KBM-7 (cell line): ENCODE results near the gene ECT2.
"Not testable (repeated sequence)": the region's sequence is repeated elsewhere in the genome, so short reads cannot be mapped to it uniquely, and the experiment has no call there.

Experiments used
- DNase-seq: peaks from one replicate; pipeline ENCODE4 v3.0.0-alpha.2; 2015
- in situ Hi-C: fragments of 300-500 bp; cut with MboI; formaldehyde crosslinking; loops from 2 replicates; pipeline ENCODE4 v1.14.3; 2020; ENCODE audit warnings: low sequenced_read_pairs, low pct_unique_long_range_greater_than_20kb, mixed read lengths

ECT2 gene

DNA sequence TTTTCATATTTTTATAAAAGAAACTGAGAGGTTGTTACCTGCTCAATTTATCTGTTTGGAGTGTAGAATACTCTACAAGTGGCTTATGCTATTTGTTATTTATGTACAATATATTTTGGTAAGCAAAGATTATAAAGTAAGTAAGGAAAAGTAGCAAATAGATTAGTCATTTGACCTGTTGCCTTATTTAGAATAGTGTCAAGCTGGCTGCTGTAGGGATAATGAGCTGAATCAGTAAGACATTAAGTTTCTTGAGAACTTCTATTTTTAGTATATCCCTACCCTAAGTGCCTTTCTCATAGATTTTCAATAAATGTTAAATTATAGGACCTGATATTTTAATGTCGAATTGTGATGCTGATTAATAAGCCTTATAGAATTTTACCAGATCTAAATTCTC lies 37.2 kb downstream of the ECT2 start:
- in situ Hi-C loops, result no loop called here
- no peak for DNase-seq

DNA sequence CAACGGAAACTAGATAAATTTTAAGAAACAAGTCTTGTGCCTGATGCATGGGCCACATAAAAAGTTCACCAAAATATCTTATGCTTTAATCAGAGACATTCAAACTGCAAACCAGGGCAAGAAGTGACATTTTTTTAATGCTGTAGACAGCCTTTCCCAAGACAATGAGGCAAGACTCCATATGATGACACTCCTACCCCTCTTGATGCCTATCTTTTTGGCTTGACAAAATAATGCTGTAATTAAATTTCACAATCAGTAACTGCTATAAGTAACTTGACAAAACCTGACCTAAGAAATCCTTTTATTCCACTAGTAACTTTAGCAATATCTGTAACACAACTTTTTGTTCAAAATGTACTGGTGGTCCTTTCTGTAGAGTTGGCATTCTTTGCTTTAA lies 48.7 kb downstream of the ECT2 start:
- in situ Hi-C loops, result no loop called here
- no peak for DNase-seq

DNA sequence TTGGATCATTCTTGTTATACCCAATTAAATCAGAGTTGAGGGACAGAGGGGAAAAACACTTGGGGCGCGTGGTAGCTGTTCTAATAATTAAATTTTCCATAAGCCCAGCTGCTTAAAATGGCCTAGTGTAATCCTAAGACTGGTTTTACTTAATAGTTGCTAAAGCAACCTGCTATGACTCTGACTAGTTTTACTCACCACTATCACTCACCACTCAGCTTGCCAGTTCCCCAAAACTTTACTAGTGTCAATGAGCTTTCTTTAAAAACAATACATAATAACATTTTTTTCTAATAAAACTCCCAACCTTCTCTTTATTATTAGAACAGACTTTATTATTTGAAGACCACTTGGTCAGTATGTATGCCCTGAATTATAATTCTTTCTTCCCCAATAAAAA lies 49.6 kb downstream of the ECT2 start:
- no peak for DNase-seq
- in situ Hi-C loops, result no loop called here

DNA sequence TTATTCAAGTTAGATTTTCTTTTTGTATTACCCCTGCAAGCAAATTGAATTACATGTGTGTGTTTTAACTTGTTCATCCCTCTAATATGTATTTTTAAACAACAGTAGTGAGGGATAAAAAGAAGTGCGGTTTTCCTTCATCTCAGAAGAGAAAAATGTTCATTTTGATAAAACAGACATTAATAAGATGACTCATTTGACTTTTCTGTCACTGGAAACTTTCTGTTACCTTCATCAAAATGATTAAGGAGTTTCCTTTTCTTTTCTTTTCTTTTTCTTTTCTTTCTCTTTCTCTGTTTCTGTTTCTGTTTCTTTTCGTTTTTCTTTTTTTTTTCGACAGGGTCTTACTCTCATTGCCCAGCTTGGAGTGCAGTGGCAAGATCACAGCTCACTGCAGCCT lies 53.0 kb downstream of the ECT2 start:
- in situ Hi-C loops, result no loop called here
- no peak for DNase-seq

DNA sequence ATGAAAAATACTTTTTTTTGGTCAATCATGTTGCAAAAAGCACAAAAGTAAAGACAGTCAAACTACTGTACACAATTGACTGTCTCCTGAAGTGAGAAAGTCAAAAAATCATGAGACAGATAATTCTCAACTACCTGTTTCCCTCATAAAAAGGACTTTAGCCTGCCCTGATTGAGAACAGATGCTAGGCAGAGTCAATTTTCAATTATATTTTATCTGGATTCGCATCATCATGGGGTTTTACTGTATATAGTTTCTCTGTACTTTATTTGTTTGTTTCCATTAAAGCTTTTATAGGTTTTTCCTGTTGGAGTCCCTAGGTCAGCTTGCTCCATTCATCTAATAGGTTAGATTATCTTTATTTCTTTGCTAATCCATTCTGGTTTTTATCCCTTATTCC lies 53.8 kb downstream of the ECT2 start:
- no peak for DNase-seq
- in situ Hi-C loops, result no loop called here

DNA sequence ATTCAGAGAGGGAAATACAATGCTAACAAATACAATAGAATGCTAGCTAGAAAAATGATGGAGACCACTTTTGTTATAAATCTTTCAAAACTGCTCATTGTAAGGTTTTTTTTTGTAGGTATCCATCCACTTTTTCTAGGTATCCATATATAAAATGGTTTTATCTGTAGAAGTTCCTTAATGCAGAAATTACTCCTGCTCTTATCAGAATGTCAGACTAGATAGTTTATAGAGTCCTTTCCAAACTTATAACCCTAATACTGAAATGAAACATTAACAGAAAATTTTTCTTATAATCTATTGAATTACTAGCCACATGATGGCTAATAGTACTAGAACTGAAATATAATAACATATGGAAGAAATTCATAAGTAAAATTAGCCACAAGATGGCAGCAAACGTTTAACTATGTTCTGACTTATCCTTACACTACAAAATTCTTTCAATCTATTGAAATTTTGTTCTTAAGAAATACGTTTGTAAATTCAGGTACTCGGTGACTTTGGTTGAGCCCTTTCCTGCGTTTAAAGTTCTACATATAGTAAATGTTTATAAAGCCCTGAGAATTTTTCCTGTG lies 58.5 kb downstream of the ECT2 start:
- DNase-seq, result peak; percentile 61
- in situ Hi-C loops, result no loop called here

DNA sequence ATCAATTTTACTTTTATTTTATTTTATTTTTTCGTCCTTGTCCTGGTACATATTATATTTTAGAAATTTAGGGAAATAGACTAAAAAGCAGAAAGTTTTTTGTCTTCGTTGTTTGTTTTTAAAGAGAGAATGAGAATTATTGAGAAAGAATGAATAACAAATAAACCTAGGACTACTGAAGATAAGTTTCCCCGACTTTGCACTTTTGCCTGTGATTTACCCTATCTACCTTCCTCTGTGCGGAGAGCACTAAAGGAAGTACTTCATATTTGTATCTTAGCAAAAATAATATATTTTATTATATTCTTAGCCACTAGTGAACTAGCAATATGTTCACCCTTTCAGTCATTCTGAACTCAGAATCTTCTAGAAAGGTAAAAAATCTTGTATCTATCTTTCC lies 60.6 kb downstream of the ECT2 start:
- in situ Hi-C loops, result no loop called here
- no peak for DNase-seq

DNA sequence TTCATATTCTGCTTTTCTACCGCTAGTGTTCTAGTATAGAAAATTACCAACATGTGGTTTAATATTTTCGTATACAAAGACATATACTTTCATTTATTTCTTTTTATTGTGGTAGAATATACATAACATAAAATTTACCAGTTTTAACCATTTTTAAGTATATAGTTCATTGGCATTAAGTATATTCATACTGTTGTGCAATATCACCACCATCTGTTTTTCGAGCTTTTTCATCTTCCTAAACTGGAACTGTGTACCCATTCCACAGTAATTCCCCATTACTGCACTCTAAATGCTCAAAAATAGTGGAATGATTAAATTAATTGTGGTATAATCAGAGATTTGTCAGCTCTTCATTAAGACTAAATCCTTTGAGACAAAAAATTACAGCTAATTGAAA lies 62.9 kb downstream of the ECT2 start:
- in situ Hi-C loops, result no loop called here

DNA sequence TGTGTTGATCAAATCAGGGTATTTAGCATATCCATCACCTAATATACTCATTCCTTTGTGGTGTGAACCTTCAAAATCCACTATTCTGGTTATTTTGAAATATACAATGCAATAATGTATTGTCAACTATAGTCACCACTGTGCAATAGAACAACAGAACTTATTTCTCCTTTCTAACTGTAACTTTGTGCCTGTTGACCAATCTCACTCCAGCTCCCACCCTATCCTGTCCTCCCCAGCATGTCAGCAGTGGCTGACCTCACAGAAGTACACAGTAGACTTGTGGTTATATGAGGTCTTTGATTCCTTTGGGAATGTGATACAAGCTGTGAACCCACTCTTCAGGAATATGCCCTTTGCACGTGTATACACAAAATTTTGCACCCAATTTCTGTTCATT lies 64.2 kb downstream of the ECT2 start:
- DNase-seq, result no peak

More for the DNA sequence above, 62.9 kb downstream of the ECT2 start:
- DNase-seq, result no peak

DNA sequence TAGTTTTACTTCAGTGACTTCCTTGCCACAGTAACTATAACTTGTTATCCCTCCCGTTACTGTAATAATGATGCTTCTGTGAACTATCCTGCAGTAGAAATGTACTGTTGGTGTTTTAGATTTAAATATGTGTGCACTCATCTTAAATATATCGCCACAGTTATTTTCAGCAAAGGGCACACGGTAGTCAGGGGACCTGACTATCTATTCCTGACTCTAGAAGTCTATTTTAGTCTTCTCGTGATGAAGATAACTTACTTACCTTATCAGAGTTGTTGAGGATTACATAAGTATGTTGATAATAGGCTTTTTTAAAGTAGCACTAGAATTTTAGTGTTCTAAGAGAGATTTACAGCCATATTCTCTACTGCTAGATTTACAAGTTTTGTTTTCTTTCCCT lies 65.3 kb downstream of the ECT2 start:
- DNase-seq, result no peak
- in situ Hi-C loops, result no loop called here

More for the DNA sequence above, 64.2 kb downstream of the ECT2 start:
- in situ Hi-C loops, result no loop called here

DNA sequence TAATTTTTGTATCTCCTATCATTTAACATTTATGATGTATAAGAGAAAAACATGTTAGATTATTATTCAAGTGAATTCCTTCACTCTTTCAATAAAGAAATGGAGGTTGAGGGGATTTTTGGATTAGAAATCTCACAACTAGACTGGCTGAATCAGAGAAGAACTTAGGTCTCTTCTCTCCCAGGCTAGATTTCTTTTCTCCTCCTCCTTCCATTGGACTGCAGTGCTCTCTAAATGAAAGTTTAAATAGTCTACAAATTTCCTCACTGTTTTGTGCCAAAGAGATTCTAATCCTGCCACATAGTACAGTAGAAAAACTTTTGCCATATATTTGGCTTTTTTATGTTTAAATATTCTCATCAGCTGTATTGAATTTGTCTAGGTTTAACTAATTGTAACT lies 65.8 kb downstream of the ECT2 start:
- in situ Hi-C loops, result no loop called here
- no peak for DNase-seq

DNA sequence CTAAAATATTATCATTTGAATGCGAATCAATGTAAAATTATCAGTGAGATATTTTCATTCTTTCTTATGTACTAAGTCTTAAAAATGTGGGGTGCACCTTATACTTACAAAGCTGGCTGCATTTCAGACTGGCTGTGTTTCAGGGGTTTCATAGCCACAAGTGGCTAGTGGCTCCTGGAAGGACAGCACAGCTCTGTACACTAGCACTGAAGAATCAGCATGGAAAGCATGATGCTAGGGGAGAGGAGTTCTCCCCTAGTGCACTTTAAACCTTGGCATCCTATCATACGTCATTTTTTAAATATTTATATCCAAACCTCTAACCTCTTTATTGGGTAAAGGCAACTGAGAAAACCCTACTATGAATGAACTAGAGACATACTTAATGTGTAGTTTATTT lies 66.4 kb downstream of the ECT2 start:
- DNase-seq, result no peak
- in situ Hi-C loops, result no loop called here

DNA sequence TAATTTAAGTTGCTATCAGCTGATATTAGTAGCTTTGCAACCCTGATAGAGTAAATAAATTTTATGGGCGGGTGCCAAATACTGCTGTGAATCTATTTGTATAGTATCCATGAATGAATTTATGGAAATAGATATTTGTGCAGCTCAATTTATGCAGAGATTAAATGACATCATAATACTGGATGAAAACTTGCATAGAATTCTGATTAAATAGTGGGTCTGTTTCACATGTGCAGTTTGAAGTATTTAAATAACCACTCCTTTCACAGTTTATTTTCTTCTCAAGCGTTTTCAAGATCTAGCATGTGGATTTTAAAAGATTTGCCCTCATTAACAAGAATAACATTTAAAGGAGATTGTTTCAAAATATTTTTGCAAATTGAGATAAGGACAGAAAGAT lies 70.0 kb downstream of the ECT2 start:
- in situ Hi-C loops, result no loop called here
- no peak for DNase-seq

DNA sequence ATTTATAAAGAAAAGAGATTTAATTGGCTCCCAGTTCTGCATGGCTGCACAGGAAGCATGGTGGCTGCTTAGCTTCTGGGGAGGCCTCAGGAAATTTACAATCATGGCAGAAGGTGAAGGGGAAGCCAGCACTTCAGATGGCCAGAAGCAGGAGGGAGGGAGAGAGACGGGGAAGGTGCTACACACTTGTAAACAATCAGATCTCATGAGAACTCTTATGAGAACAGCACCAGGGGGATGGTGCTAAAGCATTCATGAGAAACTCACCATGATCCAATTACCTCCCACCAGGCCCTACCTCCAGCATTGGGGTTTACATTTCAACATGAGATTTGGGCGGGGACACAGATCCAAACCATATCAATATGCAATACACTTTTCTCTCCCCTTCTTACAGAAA lies 73.7 kb downstream of the ECT2 start:
- DNase-seq, result peak; percentile 19
- in situ Hi-C loops, result no loop called here

DNA sequence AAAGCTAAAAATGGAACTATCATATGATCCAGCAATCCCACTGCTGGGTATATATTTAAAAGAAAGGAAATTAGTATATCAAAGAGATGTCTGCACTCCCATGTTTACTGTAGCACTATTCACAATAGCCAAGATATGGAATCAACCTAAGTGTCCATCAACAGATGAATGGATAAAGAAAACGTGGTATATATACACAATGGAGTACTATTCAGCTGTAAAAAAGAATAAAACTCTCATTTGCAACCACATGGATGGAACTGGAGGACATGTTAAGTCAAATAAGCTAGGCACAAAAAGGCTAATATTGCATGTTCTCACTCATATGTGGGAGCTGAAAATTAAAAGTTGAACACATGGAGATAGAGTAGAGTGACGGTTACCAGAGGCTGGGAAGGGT lies 76.7 kb downstream of the ECT2 start:
- in situ Hi-C loops, DNase-seq: not testable (repeated sequence)

DNA sequence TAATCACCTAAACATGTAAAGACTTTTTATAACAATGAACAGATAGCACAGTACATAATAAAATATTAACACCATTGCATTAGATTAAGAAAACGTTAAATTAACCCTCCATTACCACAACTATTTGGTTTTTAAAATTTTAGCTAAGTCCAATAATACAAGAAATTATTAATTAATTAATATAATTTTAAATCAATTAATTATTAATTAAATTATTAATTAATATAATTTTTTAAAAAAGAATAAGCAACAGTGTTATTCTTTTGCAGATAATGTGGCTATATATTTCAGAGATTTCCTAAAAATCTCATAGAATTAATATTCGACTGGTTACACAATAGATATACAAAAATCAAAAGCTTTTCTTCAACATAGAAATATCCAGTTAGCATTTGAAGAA lies 82.5 kb downstream of the ECT2 start:
- DNase-seq, result no peak
- in situ Hi-C loops, result no loop called here

DNA sequence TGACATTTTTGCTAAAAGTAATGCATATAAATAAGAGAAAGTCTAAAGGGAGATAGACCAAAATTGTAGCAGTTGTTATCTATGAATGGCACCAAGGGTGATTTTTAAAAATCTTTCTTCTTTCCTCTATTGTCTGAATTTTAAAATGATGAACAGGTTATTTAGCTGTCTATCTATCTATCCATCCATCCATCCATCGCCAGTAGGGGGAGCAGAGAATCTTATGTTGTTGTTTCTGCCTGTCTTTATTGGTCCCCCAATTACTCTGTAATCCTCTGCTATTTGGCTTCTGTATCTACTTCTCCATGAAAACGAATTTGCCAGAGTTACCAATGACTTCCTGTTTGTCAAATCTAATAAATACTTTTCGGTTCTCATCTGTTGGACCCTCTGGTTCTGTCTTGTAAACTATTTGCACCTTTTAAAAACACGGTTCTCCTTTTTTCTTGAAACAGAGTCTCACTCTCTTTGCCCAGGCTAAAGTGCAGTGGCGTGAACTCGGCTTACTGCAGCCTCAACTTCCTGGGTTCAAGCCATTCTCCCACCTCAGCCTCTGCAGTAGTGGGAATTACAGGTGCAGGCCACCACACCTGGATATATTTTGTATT lies 86.0 kb downstream of the ECT2 start:
- peak; percentile 56 for DNase-seq
- in situ Hi-C loops, result no loop called here

DNA sequence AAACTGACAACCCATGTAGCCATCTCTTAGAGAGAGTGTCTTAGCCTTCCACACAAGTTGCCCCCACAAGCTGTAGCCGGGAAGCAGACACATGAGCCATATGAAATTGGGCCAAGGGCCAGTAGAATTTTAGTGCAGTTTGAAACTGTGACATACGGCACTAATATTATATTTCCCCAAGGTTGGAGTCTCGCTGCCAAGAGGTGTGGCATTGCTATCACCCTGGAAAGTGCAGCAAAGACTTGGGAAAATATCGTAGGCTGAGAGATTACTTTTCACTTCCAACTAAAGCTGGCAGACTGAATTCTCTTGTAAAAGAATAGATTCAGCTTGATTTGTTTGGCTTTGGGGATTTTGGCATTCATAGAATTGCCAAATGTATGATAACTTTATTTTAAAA lies 89.2 kb downstream of the ECT2 start:
- in situ Hi-C loops, result no loop called here
- DNase-seq, result no peak

DNA sequence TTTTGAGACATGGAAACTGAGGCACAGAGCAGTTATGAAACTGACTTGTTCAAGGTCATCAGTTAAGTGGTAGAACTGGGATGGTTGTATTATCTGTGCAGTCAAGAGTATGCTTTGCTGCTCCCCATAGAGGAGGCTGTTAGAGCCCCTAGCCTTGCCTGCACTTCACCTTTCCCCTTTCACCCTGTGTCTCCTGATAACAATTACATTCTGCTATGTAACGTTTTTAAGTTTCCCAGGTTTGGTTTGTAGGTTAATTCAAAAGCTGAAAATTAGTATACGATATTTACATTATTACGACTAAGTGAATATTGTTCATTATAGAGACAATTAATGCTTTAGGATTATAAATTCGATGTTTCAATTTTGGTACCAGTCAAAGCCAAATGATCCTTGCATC lies 89.9 kb downstream of the ECT2 start:
- in situ Hi-C loops, result no loop called here

DNA sequence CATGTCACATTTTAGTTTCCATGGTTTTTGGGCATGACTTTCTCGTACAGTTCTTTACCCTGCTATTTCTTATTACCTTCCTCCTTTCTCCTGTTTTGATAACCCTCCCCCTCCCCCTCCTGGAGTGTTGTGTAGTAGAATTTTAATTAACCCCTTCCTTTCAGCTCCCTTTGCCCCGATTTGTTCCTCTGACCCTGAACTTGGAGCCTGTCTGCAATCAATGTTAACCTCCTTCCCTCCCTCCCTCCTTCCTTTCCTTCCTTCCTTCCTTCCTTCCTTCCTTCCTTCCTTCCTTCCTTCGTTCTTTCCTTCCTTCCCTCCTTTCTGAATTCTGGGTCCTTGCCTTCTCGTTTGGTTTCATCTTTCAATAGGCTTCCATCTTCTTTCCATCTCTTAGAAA lies 90.4 kb downstream of the ECT2 start:
- no peak for DNase-seq
- in situ Hi-C loops, result no loop called here

More for the DNA sequence above, 89.9 kb downstream of the ECT2 start:
- DNase-seq, result no peak

DNA sequence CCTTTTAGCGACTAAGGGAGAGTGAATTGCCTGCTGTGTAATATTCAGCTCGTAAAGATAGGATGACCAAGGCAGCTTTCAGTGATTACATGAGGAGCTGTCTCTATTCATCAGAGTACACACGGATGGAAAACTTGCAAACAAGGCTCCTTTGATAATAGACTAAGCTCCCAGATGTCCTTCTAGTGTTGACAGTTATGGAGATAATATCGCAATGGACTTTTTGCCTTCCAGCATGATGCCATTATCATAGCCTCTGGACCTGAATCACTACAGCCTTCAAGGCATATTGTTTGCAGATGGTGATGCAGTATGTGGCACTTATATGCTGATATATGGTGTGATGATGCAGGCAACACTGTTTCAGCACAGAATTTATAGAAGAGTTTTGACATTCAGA lies 93.9 kb downstream of the ECT2 start:
- no peak for DNase-seq

More for the DNA sequence above, 93.9 kb downstream of the ECT2 start:
- in situ Hi-C loops, result no loop called here
